ENCODE results near the gene CFAP299.

- no peak for TF ChIP-seq CTCF (conservative IDR thresholded peaks at IDR 0.05; ENCODE audit: low read depth, low read length)
- TF ChIP-seq EZH2 (IDR thresholded peaks at IDR 0.05; ENCODE audit: borderline replicate concordance, low read depth, low read length, poor library complexity, severe bottlenecking): no peak
Observed at GRCh38 chr4:80806472-80806871, 470.9 kb downstream of the CFAP299 start.
